ENCODE measurements around the gene SPIB. TPM values are rescaled to one million over a fixed set of nuclear protein-coding genes. Genes with fewer than 3 reads are reported as not detected.

SPIB gene
- total and polyA plus RNA-seq, 2 of the 4 experiments (the other 2 are of a cell fraction), result not detected

- H3K79me1 ChIP-seq (ENCODE audit: low read depth in 1 of 2, low read length in 2 of 2), result peaks cover 3 to 12% of the 10 kb centered on the region in 2 experiments
- H3K14ac ChIP-seq (replicated peaks; ENCODE audit: low read depth, low read length), result no peak overlapping the region
- no peaks in the 10 kb centered on the region for H3K27me3 ChIP-seq (ENCODE audit: control insufficient read depth, insufficient read depth, low read length)
- H3K4me2 ChIP-seq (ENCODE audit: low read depth, low read length), result no peak overlapping the region
- no peak overlapping the region for H2AK9ac ChIP-seq (replicated peaks; ENCODE audit: low read depth, low read length, poor library complexity)
- TF ChIP-seq SMC3 (IDR thresholded peaks at IDR 0.05; ENCODE audit: low read depth, low read length) (no peak), MXI1 (IDR thresholded peaks at IDR 0.05; ENCODE audit: borderline replicate concordance, low read depth, low read length) (no peak), RAD21 (IDR thresholded peaks at IDR 0.05; ENCODE audit: low read length) (no peak)
- TF ChIP-seq, protein P1, sequence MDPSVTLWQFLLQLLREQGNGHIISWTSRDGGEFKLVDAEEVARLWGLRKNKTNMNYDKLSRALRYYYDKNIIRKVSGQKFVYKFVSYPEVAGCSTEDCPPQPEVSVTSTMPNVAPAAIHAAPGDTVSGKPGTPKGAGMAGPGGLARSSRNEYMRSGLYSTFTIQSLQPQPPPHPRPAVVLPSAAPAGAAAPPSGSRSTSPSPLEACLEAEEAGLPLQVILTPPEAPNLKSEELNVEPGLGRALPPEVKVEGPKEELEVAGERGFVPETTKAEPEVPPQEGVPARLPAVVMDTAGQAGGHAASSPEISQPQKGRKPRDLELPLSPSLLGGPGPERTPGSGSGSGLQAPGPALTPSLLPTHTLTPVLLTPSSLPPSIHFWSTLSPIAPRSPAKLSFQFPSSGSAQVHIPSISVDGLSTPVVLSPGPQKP (IDR thresholded peaks at IDR 0.05; ENCODE audit: borderline replicate concordance, low read depth, low read length), result no peak
- H3K36me3 ChIP-seq (ENCODE audit: control insufficient read depth, insufficient read depth, low read length), result peaks cover 3% of the 10 kb centered on the region
- no peak overlapping the region for H3K4ac ChIP-seq (ENCODE audit: low read depth, low read length)
- H3K56ac ChIP-seq (ENCODE audit: extremely low read depth, insufficient read depth, low read length), result no peak overlapping the region
- no peak overlapping the region for H3K27ac ChIP-seq (ENCODE audit: insufficient read depth, low read length)
- H4K5ac ChIP-seq (ENCODE audit: low read depth, low read length), result no peak overlapping the region
- DNase-seq, result no peak
- in situ Hi-C loops (cut with MboI; ENCODE audit: low sequenced_read_pairs) (no loop called here), intact Hi-C loops (cut with micrococcal nuclease) (no loop called here), dilution Hi-C loops (cut with HindIII; ENCODE audit: low sequenced_read_pairs, unreplicated experiment) (no loop called here)
- no peak overlapping the region for H2AFZ ChIP-seq (replicated peaks; ENCODE audit: low read length, poor library complexity)
- H3K9me1 ChIP-seq (ENCODE audit: insufficient read depth, low read length), result no peaks in the 10 kb centered on the region
- no peaks in the 10 kb centered on the region for H3K4me1 ChIP-seq (ENCODE audit: control insufficient read depth, insufficient read depth, low read length)
- no CpG with 5 or more reads among the region's 5 CpGs for WGBS, 2 experiments (ENCODE audit: extremely low coverage in 2 of 2, insufficient read length in 1 of 2)
- no peak overlapping the region for H4K91ac ChIP-seq (ENCODE audit: insufficient read depth, low read depth, low read length)
- H4K8ac ChIP-seq (ENCODE audit: low read depth in 2 of 2, low read length in 2 of 2), result no peak overlapping the region
- BruUV-seq (replicated peaks), result no TSS peak
- no peak overlapping the region for H3K18ac ChIP-seq (ENCODE audit: low read depth, low read length)
- H2BK5ac ChIP-seq (ENCODE audit: low read depth, low read length, poor library complexity, severe bottlenecking), result no peak overlapping the region
- H2BK15ac ChIP-seq (ENCODE audit: low read depth, low read length), result no peak overlapping the region
- H3K9me3 ChIP-seq (ENCODE audit: control insufficient read depth, insufficient read depth, low read length), result no peaks in the 10 kb centered on the region
- H3K9ac ChIP-seq (ENCODE audit: low read depth, low read length), result no peak overlapping the region
- H2AK5ac ChIP-seq (ENCODE audit: low read depth, low read length), result no peak overlapping the region
- no peak for ATAC-seq (ENCODE audit: low read depth)
- H3K4me3 ChIP-seq (ENCODE audit: insufficient read depth, low read depth, low read length), result no peak overlapping the region
- ChIA-PET CTCF (no interaction called here), POLR2A (ENCODE audit: unreplicated experiment) (no interaction called here)
- no peak overlapping the region for H3K23ac ChIP-seq (ENCODE audit: low read depth, low read length)
- no peak overlapping the region for H2BK20ac ChIP-seq (ENCODE audit: low read depth, low read length)
- H4K20me1 ChIP-seq (ENCODE audit: insufficient read depth, low read length), result no peaks in the 10 kb centered on the region
- H2BK120ac ChIP-seq (ENCODE audit: low read depth, low read length), result no peak overlapping the region
Measured at GRCh38 chr19:50392759-50393158, 26.0 kb upstream of the SPIB start.
